Colon (tissue), 2 donors: Measurements from ENCODE around the gene BCAS1.
"Not testable (repeated sequence)": the region's sequence is repeated elsewhere in the genome, so short reads cannot be mapped to it uniquely, and the experiment has no call there.

Experiments
- FAIRE-seq: peaks from 2 replicates; lab custom pipeline; 2012; peaks lifted over from hg19 to GRCh38; lab: Jason Lieb, UNC
- donor health status: control.
- donor health status: control.

The BCAS1 gene

DNA sequence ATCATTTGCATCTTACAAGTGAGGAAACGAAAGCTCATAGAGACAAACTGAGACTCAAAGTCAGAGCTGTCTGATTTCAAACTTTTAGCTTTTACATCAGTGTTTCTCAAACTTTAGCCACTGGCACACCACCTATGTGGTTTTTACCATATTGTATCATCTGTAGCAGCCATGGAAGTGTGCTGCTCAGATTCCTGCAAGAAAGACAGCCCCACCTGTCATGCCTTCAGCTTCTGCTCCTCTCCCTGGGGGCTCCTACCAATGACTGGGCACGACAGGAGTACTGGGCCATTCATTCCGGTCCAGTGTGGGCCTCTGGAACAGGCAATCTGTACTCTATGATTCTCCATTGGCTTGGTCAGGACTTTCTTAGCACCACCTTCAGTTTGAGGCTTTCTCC is 87.0 kb downstream of the BCAS1 start:
- no peak for FAIRE-seq

DNA sequence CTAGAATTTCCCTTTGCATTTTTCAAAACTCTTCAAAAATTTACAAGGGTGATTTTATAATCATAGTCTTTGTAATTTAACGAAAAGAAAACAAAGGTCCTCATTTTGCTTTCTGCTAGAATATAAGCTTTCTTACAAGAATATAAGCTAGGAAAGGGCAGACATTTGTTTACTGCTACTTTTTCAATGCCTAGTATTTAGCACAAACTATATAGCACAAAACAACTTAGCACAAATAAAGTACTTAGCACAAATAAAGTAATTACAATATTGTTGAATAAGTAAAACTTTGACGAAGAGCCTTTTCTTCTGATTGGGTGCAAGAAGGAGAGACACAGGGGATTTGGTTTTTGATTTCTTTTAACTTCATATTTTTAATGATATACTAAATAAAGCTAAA is 87.8 kb downstream of the BCAS1 start:
- no peak for FAIRE-seq

DNA sequence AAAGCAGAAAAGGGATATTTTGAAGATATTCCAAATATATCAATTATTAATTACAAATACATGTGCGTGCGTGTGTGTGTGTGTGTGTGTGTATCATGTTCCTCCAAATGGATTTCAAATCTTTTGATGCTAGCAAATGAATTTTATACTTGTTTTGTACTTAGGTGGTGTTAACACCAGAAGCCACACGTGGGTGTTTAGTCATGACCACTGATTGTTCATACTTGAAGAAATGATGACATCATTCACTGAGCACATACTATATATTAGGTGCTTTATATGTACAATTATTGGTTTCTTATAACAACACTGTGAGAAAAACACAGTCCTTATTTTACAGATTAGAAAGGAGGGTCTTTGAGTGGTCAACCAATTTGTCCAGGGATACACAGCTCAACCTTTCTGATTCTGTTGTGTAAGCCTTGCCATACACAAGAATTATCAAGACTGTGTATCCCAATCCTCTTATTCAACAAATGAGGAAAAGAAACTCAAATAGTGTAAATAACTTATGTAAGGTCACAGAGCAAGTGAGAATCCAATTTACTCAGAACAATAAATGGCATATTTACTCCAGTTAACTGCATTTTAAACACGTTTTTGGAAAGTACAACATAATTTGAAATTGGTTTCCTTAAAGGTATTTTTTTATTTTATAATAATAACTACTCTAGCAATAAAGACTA is 88.5 kb downstream of the BCAS1 start:
- FAIRE-seq, result no peak

DNA sequence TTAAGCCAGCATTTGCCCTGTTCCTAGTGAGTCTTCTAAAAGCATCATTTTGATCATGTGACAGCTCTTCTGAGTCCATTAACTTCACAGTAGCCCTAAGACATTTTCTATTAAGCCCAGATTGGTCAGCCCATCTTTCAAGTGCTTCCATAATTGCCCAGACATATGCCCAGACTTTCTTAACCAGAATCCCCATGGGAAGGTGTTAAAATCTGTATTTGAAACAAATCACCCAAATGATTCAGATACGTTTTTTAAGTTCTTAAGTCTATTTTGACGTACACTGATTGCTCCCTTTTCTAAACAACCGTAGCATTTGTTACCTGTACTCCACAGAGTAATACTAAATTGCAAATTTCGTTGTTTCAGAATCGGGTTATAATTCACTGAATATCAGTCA is 89.3 kb downstream of the BCAS1 start:
- no peak for FAIRE-seq

DNA sequence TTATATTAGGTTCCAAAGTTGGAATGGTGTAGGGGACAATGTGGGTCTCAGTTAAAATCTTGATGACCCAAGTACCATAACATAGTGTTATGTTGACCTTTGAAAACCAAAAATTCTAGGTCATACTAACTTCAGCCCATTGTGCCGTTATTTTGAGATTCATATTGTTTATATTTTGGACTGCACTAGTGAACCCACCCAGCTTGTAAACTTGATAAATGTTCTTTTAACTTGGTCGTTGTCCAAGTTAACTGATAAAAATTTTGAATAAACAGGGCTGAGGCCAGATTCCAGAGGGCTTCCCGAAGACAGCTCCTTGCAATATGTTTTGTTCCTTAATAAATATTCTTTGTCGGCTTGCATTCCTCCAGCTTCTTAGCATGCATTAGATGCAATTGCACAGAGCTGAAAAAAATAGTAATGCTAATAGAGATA is 90.3 kb downstream of the BCAS1 start:
- no peak for FAIRE-seq

DNA sequence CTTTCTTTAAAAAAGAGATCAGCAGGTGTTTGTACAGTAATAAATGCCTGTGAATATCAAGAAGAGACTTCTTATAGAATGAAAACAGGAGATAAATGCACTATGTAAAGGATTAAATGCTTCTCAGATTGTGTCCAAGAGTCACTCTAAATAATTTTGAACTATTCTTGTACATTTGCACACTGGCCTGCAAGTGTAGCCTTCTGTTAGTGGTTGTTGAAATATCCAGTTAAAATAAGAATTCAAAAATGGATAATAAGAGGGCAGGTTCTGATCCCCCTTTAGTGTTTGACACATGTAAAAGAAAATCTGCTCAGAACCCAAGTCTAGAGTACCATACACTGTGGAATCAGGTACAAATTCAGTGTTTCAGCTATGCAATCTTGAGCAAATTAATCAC is 91.9 kb downstream of the BCAS1 start:
- no peak for FAIRE-seq

DNA sequence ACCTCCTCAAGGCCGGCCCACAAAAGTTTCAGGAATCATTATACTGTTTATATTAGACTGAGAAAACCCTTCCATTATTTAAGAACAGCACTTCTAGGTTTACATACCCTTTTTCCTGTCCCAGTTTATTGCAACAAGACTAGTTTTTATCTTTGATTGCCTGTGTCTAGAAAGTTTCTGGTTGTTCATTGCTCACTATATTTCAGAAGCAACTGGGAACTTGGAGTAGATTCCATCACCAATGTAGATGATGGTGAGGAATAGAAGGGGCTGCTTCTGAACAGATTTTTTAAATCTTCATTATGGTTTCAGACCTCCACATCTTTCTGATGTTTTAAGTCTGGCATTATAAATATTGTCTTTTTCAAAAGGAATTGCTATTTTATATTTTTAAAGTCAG is 93.0 kb downstream of the BCAS1 start:
- FAIRE-seq, result no peak

DNA sequence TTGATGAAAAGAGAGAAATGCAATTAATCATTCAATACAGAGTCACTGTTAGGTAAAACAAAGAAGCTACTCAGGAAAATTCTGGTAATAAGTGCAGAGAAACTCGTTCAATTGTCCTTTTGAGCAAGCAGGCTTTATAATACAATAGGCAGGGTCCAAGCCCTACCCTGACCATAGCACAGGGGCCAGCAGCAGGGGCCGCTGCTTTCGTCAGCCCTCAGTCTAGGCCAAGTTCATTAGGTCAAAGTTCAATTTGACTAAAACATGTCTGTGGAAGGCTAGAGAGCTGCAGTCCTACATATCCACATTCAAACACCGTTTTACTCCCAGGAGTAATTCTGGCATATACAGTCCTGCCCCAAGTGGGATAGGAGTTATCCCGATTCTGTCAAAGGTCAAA is 94.6 kb downstream of the BCAS1 start:
- FAIRE-seq, result no peak

DNA sequence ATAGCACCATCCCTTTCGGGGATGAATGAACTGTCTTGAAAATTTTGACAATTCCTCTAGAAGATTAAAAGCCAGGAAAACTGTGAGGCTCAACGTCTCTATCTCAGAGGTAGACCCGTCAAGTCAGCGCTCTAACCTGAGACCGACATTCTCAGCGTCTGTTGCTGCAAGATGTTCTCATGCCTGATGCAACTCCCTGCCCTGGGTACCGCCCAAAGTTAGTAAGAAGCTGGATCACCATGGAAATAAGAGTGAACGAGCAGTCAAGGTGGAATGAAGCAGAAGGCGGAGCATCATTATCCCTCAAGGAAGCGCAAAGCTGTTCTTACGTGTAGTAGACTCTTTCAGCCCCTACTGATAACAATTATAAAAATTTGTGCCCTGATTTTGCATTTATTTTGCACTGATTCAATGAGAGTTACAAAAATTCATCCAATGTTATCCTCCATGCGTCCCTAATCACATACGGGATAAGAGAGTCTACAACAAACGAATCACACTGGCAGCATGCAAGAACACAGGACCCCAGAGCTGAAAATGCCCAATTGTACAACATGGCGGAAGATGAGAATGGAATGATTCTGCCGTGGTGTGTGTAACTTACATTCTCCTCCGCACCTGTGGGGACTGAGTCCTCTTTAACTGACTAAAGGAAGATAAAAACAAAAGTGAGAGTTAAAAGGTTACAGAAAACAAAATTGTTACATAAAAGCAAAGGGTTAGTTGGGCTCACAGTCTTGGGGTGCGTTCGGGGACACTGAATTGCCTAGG is 95.4 kb downstream of the BCAS1 start:
- no peak for FAIRE-seq

DNA sequence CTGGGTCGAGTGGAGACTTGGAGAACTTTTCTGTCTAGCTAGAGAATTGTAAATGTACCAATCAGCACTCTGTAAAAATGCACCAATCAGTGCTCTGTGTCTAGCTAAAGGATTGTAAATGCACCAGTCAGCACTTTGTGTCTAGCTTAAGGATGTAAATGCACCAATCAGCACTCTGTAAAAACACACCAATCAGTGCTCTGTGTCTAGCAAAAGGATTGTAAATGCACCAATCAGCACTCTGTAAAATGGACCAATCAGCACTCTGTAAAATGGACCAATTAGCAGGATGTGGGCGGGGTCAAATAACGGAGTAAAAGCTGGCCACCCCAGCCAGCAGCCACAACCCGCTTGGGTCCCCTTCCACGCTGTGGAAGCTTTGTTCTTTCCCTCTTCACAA is 96.5 kb downstream of the BCAS1 start:
- not testable (repeated sequence) for FAIRE-seq

DNA sequence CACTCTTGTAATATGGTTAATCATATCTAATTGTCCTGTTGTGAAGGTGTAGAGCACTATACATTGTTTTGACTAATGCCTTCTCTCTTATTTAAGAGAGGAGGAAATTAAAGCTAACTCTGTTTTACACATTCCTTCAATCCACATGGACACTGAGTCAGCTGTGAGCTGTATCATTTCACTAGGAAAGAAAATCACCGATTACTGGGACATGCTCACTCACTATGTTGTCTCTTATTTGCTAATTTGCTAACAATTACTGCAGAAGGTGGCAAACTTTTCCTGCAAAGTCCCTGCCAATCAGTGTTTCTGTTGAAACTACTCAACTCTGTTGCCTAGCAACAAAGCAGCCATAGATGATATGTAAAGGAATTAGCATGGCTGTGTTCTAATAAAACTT is 98.2 kb downstream of the BCAS1 start:
- FAIRE-seq, result no peak

DNA sequence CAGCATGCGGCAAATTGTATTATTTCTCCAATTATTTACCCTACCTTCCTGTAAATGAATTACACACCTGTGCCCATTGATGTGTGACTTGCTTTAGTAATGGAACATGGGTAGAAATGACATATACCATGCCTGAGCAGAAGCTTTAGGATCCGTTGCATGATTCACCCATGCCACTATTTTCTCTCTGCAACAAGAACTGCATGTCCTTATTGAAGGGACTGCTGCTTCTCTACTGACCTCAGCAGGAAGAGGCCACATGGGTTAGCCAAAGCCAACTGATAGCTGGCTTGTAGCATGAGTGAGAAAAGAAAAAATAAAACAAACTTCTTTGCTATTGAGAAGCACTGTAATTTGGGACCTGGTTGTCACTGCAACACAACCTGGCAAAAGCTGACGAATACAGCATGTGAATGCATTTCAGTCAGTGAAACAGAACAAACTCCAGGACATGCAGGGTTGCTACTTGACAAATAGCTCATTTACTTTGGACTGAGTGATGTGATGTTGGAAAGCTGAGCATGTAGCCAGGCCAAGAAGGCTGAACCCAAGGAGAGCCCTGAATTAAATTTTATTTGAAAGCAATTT is 99.2 kb downstream of the BCAS1 start:
- no peak for FAIRE-seq

DNA sequence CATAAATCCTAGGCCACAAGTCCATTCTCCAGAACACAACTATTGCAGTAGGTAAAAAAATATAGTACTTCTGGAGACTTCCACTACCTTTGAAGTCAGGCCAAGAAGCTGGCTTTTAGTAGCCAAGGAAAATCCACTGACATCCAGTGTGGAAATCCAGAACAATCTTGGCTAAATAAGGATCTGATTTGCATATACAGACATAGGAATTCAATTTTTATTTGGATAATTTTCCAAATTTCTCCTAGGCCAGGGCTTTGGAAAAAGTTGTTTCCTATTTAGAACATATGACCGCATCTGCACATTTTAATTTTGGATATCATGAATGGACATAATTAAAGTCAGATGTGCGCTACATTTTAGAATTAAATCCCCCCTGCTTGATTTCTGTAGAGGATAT is 100.2 kb downstream of the BCAS1 start:
- no peak for FAIRE-seq

DNA sequence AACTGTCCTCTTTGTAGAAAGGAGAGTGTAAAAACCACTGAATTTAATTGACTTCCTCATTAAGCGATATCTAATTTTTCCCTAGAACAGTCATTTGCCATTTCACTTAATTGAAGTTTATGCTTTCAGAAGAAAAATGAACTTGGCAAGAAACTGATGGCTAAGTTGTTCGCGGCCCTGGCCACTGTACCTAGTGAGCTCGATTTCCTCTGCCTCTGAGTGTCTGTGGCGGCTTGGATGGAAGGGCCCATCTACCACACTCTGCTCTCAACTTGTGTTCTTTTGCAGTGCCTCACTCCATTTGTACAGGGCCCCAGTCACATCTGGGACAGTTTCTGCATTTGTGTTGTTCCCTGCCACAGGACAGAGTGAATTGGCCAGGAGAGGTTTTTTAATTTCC is 102.9 kb downstream of the BCAS1 start:
- FAIRE-seq, result no peak

DNA sequence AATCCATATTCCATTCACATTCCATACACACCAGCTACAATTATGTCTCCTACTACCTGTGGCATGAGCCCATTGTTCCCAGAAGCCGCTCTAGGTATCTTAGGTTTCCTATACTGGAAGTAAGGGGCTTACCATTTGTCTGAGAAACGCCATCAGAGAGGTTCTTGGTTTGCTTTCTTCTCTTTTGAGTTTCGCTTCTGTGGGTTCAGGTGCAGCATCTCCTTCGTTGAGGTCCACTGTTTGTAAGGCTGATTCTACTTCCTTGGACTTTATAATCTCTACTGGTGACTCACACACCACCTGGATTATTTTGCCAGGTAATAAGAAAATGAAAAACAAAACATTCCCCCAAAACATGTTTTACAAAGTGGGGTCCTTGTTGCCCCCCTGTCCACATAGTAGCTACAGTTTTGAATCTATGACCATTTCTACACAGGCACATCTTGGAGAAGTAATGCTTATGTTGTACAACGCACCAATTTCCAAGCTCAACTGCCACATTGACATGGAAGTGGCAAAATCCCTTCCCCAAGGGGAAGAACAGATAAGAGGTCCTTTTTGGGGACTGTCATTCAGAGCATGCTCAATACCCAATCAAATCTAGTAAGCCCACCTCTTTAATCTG is 103.5 kb downstream of the BCAS1 start:
- FAIRE-seq, result no peak

DNA sequence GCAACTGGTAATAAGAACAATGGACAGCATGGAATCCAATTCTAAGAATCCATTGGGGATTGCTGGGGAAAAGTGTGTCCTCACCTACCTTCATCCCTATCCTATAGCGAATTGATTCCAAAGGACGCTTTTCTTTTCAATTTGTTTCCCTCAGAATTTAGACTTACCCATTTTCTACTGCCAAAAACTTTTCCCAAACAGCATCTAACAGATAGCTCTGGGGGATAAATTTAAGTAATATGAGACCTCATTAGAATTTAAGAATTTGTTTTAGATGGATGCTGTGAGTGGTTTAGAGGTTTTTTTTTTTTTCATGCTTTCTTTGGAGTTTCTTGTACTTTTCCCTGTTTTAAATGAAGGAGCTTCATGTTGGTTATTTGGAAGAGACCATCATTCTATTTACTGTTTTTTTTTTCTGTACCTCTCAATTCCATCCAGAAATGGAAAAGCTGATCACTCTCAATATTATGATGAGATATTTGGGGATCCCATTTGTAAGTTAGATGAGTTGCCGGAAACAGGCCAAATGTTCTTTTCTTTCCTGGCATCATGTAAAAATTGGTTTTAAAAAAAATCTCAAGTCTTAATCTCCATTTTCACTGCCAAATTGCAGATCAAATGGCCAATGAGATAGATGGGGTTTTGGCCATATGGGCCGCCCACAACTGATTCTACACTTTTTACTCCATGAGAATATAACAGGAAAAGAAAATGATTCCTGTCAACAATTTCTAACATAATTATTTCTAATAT is 105.7 kb downstream of the BCAS1 start:
- no peak for FAIRE-seq

DNA sequence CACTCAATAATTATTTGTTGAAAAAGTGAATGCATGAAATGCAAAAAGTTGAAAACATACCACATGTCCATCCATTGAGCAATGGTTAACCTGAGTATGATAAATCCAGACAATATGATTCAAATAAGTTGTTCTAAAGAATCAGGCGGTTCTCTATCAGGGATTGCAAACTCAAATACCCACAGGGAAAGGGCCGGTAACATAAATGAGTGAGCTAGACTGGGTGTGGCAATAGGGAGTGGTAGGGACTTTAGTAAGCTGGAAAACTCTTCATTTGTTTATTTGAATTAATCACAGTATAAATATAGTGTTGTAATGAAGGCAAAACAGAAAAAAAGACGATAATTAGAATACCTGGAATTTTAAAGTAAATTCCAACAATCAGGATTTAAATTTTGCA is 106.3 kb downstream of the BCAS1 start:
- FAIRE-seq, result no peak

DNA sequence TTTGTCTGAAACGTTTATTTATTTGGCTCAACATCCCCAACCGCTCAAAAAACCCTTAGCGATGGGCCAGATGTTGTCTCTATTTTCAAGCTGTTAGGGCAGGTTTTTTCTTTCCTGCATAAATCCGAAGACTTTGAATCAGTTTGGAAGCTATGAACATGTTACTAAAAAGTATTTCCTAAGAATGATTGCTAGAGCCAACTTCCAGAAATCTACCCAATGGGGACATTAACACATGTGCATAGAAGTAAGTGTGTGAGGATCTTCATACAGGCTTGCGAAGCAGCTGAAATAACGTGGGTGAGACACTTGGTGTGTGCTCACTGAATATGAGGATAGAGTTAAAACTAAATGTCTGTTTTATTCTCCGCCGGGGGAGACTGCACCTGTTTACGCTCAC is 106.8 kb downstream of the BCAS1 start:
- FAIRE-seq, result no peak

DNA sequence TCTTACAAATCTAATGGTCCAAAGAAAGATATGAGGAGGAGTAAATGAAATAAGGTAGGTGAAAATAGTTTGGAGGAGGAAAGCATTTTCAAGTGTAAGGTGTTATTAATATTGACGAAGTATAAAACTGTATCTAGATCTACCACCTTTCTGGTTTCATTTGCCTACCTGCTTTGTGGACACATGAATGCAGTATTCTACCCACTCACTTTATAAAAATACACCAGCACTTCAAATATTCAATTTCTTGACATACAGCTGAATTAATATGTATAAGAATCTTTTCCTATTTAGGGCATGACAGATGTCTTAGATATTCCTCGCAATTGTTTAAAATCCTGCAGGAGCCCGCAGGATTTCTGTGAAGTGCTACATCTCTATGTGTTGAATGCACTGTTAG is 108.0 kb downstream of the BCAS1 start:
- FAIRE-seq, result no peak

DNA sequence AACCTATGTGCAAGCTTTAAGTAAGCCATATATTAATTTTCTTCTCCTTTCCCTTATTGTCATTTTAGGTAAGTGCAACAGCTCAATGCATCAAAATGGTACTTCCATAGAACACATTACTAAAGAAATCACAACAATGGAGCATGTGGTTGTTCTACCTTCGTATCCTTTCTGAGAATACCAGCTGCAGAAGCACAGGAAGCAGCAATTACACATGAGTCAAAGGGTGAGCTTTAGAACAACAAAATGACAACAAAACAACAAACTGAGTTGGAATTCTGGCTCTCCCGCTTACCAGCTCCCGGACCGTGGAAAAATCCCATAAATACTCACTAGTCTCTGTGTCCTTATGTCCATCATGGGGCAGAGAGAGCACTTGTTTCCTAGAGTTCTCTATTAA is 108.9 kb downstream of the BCAS1 start:
- FAIRE-seq, result no peak

DNA sequence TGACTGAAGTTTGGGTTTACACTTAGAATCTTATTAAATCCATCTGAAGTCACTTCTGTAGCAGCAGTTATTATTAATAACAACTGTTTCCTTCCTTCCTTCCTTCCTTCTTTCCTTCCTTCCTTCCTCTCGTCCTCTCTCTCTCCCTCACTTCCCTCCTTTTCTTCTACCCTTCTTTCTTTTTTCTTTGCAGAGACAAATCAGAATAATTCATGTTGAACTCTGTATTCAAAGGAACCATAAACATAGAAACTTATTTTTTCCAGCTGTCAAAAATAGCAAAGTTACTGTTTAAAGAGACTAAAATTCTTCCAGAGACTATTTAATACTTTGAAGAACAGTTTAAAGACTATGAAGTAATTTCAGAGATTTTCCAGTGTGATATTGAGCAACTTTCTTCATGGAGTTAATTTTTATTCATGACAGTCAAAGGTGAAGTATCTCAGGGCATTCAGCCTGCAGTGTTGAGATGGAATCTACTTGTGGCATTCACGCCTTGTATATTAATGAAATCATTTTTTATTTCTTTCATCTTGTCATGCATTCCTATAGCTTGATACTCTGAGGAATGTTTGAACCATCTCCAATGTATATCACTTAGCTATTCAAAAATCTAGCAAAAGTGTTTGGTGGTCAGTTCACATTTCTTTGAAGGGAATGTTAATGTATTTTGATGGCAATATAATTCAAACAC is 109.7 kb downstream of the BCAS1 start:
- no peak for FAIRE-seq
